H1 (cell line): ENCODE results near the gene NDUFS8. TPM values are rescaled to one million over a fixed set of nuclear protein-coding genes. Genes with fewer than 3 reads are reported as not detected.

Experiments used
- CTCF ChIA-PET: fragments of 300-600 bp; sonication (Branson Sonifier 250); formaldehyde crosslinking; loops from one replicate; lab custom pipeline; 2021; ENCODE audit not compliant: partially characterized antibody; lab: Charles Lee
- POLR2A ChIA-PET: fragments of 300-600 bp; sonication (Branson Sonifier 250); formaldehyde crosslinking; loops from one replicate; lab custom pipeline; 2021; ENCODE audit warnings: inconsistent platforms; ENCODE audit not compliant: partially characterized antibody; lab: Charles Lee
- DNase-seq, 2 experiments: peaks; one replicate each; pipeline versions ENCODE4 v3.0.0 to v3.0.0-alpha.2; 2010 to 2022; ENCODE audit warnings: low spot score in 2 of 2, low read depth in 1 of 2, mixed read lengths in 1 of 2
- FAIRE-seq: peaks from 2 replicates; lab custom pipeline; 2011; peaks lifted over from hg19 to GRCh38; lab: Jason Lieb, UNC
- H2AFZ ChIP-seq: 2 replicates; pipeline ENCODE4 v1.8.1; 2012; ENCODE audit warnings: low read length, inconsistent platforms
- H2AK5ac ChIP-seq: 2 replicates; pipeline ENCODE4 v1.6.1; 2013; ENCODE audit warnings: low read depth, low read length
- H2BK120ac ChIP-seq: replicated peaks from 2 replicates; pipeline ENCODE3; 2013; ENCODE audit warnings: low read depth, low read length, inconsistent platforms
- H2BK12ac ChIP-seq: 2 replicates; pipeline ENCODE4 v1.6.1; 2013; ENCODE audit warnings: low read depth, low read length
- H2BK15ac ChIP-seq: 2 replicates; pipeline ENCODE4 v1.6.1; 2013; ENCODE audit warnings: low read length
- H2BK20ac ChIP-seq: 2 replicates; pipeline ENCODE4 v1.6.1; 2013; ENCODE audit warnings: low read length
- H2BK5ac ChIP-seq: 2 replicates; pipeline ENCODE4 v1.6.1; 2013; ENCODE audit warnings: low read depth, low read length
- H3K14ac ChIP-seq: 2 replicates; pipeline ENCODE4 v1.6.1; 2013; ENCODE audit warnings: inconsistent platforms; ENCODE audit not compliant: insufficient read length
- H3K18ac ChIP-seq: 2 replicates; pipeline ENCODE4 v1.6.1; 2013; ENCODE audit warnings: low read length; ENCODE audit errors: extremely low read depth
- H3K23ac ChIP-seq: 2 replicates; pipeline ENCODE4 v1.6.1; 2013; ENCODE audit warnings: inconsistent platforms; ENCODE audit not compliant: insufficient read length
- H3K23me2 ChIP-seq: 2 replicates; pipeline ENCODE4 v1.6.1; 2013; ENCODE audit warnings: low read depth, low read length
- H3K27ac ChIP-seq: 2 replicates; pipeline ENCODE4 v1.6.1; 2011; ENCODE audit warnings: low read depth, low read length, inconsistent platforms
- H3K27me3 ChIP-seq, 4 experiments: replicated peaks in 1 of 4; 1 replicate in 1 of 4; 2 replicates in 3 of 4; pipeline versions ENCODE4 v1.6.1 to v1.8.1; 2011 to 2013; ENCODE audit warnings: low read length in 3 of 4, mild to moderate bottlenecking in 3 of 4, inconsistent platforms in 2 of 4, mixed read lengths in 2 of 4, moderate library complexity in 1 of 4; ENCODE audit not compliant: control insufficient read depth in 3 of 4, insufficient read depth in 3 of 4; ENCODE audit errors: extremely low read depth in 1 of 4
- H3K36me3 ChIP-seq, 4 experiments: 2 replicates each; pipeline versions ENCODE4 v1.6.1 to v1.8.1; 2011 to 2013; ENCODE audit warnings: mild to moderate bottlenecking in 4 of 4, low read length in 3 of 4, moderate library complexity in 2 of 4, control low read depth in 1 of 4, inconsistent platforms in 1 of 4; ENCODE audit not compliant: insufficient read depth in 4 of 4, control insufficient read depth in 2 of 4
- H3K4ac ChIP-seq: replicated peaks from 2 replicates; pipeline ENCODE3; 2013; ENCODE audit warnings: low read length, low read depth, mixed read lengths, inconsistent platforms; ENCODE audit not compliant: insufficient read length
- H3K4me1 ChIP-seq, 4 experiments: replicated peaks in 1 of 4; 1 replicate in 1 of 4; 2 replicates in 3 of 4; pipeline versions ENCODE4 v1.6.1 to v1.8.1; 2011 to 2013; ENCODE audit warnings: low read length in 3 of 4, inconsistent platforms in 2 of 4, mixed read lengths in 1 of 4; ENCODE audit not compliant: insufficient read depth in 4 of 4, control insufficient read depth in 3 of 4
- H3K4me2 ChIP-seq, 2 experiments: 2 replicates each; pipeline versions ENCODE4 v1.6.1 to v1.8.1; 2011 to 2013; ENCODE audit warnings: low read depth in 2 of 2, low read length in 2 of 2, control low read depth in 1 of 2, inconsistent platforms in 1 of 2, mild to moderate bottlenecking in 1 of 2; ENCODE audit not compliant: insufficient read depth in 1 of 2
- H3K4me3 ChIP-seq, 4 experiments: fragments of 200-600, 300-600 bp in 1 of 4; sonication (generic), shearing (Covaris generic), sonication (Bioruptor Twin) in 1 of 4; 2 replicates each; pipeline versions ENCODE4 v1.5.1 to v1.8.1; 2011 to 2016; ENCODE audit warnings: low read length in 4 of 4, low read depth in 3 of 4, control low read depth in 2 of 4, inconsistent platforms in 2 of 4, mild to moderate bottlenecking in 2 of 4, mixed read lengths in 1 of 4, moderate library complexity in 1 of 4; ENCODE audit not compliant: insufficient read depth in 2 of 4; ENCODE audit errors: extremely low read depth in 1 of 4
- H3K56ac ChIP-seq: replicated peaks from 2 replicates; pipeline ENCODE3; 2013; ENCODE audit warnings: low read depth, mild to moderate bottlenecking, mixed read lengths, low read length, inconsistent platforms; ENCODE audit not compliant: insufficient read length
- H3K79me1 ChIP-seq: 2 replicates; pipeline ENCODE4 v1.6.1; 2013; ENCODE audit warnings: low read depth, low read length, control low read depth
- H3K79me2 ChIP-seq, 2 experiments: 2 replicates each; pipeline versions ENCODE4 v1.6.1 to v1.8.1; 2012 to 2013; ENCODE audit warnings: low read length in 2 of 2, mild to moderate bottlenecking in 2 of 2, inconsistent platforms in 1 of 2; ENCODE audit not compliant: insufficient read depth in 2 of 2, control insufficient read depth in 1 of 2
- H3K9ac ChIP-seq, 4 experiments: replicated peaks in 1 of 4; 1 replicate in 1 of 4; 2 replicates in 3 of 4; pipeline versions ENCODE4 v1.6.1 to v1.8.1; 2011 to 2013; ENCODE audit warnings: low read depth in 3 of 4, low read length in 3 of 4, control low read depth in 2 of 4, mild to moderate bottlenecking in 2 of 4, moderate library complexity in 2 of 4, inconsistent platforms in 1 of 4; ENCODE audit errors: extremely low read depth in 1 of 4
- H3K9me3 ChIP-seq, 2 experiments: 2 replicates each; pipeline versions ENCODE4 v1.6.1 to v1.8.1; 2012 to 2013; ENCODE audit warnings: mild to moderate bottlenecking in 2 of 2, moderate library complexity in 2 of 2, control low read depth in 1 of 2, inconsistent platforms in 1 of 2, low read depth in 1 of 2, low read length in 1 of 2, mixed read lengths in 1 of 2; ENCODE audit not compliant: insufficient read depth in 2 of 2
- H4K20me1 ChIP-seq, 2 experiments: replicated peaks in 1 of 2; 2 replicates each; pipeline versions ENCODE3 to v1.8.1; 2011 to 2013; ENCODE audit warnings: inconsistent platforms in 2 of 2, low read length in 2 of 2, mild to moderate bottlenecking in 1 of 2; ENCODE audit not compliant: insufficient read depth in 2 of 2, control insufficient read depth in 1 of 2
- H4K5ac ChIP-seq: 2 replicates; pipeline ENCODE4 v1.6.1; 2013; ENCODE audit warnings: low read length, low read depth, mixed read lengths, inconsistent platforms; ENCODE audit not compliant: insufficient read length
- H4K8ac ChIP-seq: 2 replicates; pipeline ENCODE4 v1.8.0; 2013; ENCODE audit warnings: mild to moderate bottlenecking, moderate library complexity, low read length, inconsistent platforms; ENCODE audit not compliant: insufficient read depth; ENCODE audit errors: extremely low read depth
- H4K91ac ChIP-seq: replicated peaks from 2 replicates; pipeline ENCODE3; 2013; ENCODE audit warnings: low read length, mixed read lengths, inconsistent platforms; ENCODE audit not compliant: insufficient read length
- ASH2L ChIP-seq: fragments of 200-600, 300-600 bp; sonication (generic); IDR thresholded peaks from one replicate; pipeline ENCODE4 v1.7.1; 2017; ENCODE audit warnings: low read length
- BACH1 ChIP-seq: IDR thresholded peaks from 2 replicates; pipeline ENCODE4 v1.6.1; 2012; ENCODE audit warnings: low read length, improper control_type of control experiment
- CHD1 ChIP-seq: IDR thresholded peaks from 2 replicates; pipeline ENCODE4 v1.6.1; 2012; ENCODE audit warnings: low read depth, low read length, improper control_type of control experiment
- CREB1 ChIP-seq: IDR thresholded peaks from 2 replicates; pipeline ENCODE4 v1.6.1; 2012; ENCODE audit warnings: inconsistent platforms
- GABPA ChIP-seq: IDR thresholded peaks from 2 replicates; pipeline ENCODE4 v1.6.1; 2011; ENCODE audit warnings: mild to moderate bottlenecking, low read length, moderate library complexity, borderline replicate concordance; ENCODE audit not compliant: insufficient read depth
- RAD21 ChIP-seq, 2 experiments: IDR thresholded peaks in 1 of 2; conservative IDR thresholded peaks in 1 of 2; 2 replicates each; pipeline ENCODE4 v1.6.1; 2011; ENCODE audit warnings: low read depth in 2 of 2, low read length in 2 of 2, improper control_type of control experiment in 1 of 2, inconsistent platforms in 1 of 2, mild to moderate bottlenecking in 1 of 2, moderate library complexity in 1 of 2
- SRF ChIP-seq: IDR thresholded peaks from 2 replicates; pipeline ENCODE4 v1.6.1; 2011; ENCODE audit warnings: mild to moderate bottlenecking, low read depth, low read length, moderate library complexity
- WGBS, 2 experiments: shearing (Covaris generic) in 1 of 2; methylation state at CpG; one replicate each; pipeline versions ENCODE4 v1.1.6 to v1.1.7; 2013 to 2015; ENCODE audit warnings: low lambda C conversion rate in 2 of 2, mixed read lengths in 2 of 2, inconsistent platforms in 1 of 2, low coverage in 1 of 2, missing lambda C conversion rate in 1 of 2; ENCODE audit not compliant: insufficient replicate concordance in 2 of 2, insufficient coverage in 1 of 2, insufficient read length in 1 of 2; ENCODE audit errors: extremely low coverage in 1 of 2, missing lambda C conversion rate in 1 of 2; 5-methylcytosine and 5-hydroxymethylcytosine counted together
- polyA plus RNA-seq, 7 experiments: library from polyadenylated mRNA; depleted of rRNA in 3 of 7; stranded (reverse) in 5 of 7; unstranded in 2 of 7; fragments of >200 nt in 5 of 7; fragments of 200-250 nt in 2 of 7; gene quantifications; 1 replicate in 5 of 7; 2 replicates in 1 of 7; 4 replicates in 1 of 7; pipeline versions ENCODE4 v1.2.1 to v1.2.3, GENCODE V29; 2011 to 2013; ENCODE audit warnings: missing spikeins in 2 of 7, mixed read lengths in 2 of 7
- total RNA-seq: library from RNA; stranded (reverse); fragmentation: NEBNext Ultra II Directional; extraction: Animal tissue kit (Norgen Biotek cat#: 25700); gene quantifications from 2 replicates; pipeline ENCODE4 v1.2.1, GENCODE V29; 2021
- TF ChIP-seq, protein P1 (sequence below): IDR thresholded peaks from 2 replicates; pipeline ENCODE4 v1.6.1; 2012; ENCODE audit warnings: inconsistent platforms

Gene NDUFS8
- total and polyA plus RNA-seq, 2 of the 8 experiments (the other 6 are each of a cell fraction or from before 2014, with no cell fraction given): 182 to 291 TPM

DNA sequence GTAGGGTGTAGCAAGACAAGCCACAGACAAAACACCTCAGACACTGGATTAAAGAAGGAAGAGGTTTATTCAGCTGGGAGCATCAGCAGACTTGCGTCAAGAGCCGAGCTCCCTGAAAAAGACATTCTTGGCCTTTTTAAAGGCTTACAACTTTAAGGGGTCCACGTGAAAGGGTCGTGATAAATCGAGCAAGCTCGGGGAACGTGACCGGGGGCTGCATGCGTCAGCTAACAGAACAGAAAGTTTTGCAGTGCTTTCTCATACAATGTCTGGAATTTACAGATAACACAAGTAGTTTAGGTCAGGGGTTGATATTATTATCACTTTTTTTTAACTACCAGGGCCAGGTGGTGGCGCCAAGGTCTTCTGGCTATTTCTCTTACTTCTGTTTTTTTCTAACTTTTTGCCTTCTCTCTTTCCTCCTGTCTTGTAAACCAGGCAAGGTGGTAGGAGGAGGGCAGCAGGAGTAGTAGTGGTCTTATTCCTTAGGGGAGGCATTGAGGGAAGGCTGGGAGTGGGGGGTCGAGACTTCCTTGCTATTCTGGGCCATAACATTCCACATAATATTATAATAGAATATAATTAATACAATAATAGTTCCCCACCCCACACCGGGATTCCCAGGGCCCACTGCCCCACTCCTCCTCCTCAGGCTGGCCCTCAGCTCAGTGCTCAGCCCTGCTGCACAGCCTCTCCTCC, 20.9 kb upstream of the NDUFS8 start:
- Histone ChIP-seq H2BK12ac (peak overlapping the region; percentile 68; the same call in 1 of the 2 replicates), H3K56ac (no peak overlapping the region), H3K27me3 (no peaks in the 10 kb centered on the region), H4K8ac (peak overlapping the region; percentile 43; the same call in 1 of the 2 replicates), H4K91ac (peak overlapping the region; percentile 97), H3K79me1 (no peaks in the 10 kb centered on the region), H3K4me3 (no peak overlapping the region), H3K27ac (no peak overlapping the region), H3K14ac (no peak overlapping the region), H3K4ac (peak overlapping the region; percentile 28), H3K9ac (no peak overlapping the region), H2AK5ac (no peak overlapping the region), H4K20me1 (no peaks in the 10 kb centered on the region), H2BK5ac (peak overlapping the region; percentile 63; the same call in 1 of the 2 replicates), H3K23me2 (no peaks in the 10 kb centered on the region; the same call in 1 of the 2 replicates), H3K9me3 (no peaks in the 10 kb centered on the region), H2BK15ac (0 out of 2 replicates have a peak overlapping the region, but pooled peaks have one; percentile 61), H3K36me3 (no peaks in the 10 kb centered on the region), H3K23ac (no peak overlapping the region), H3K4me2 (no peak overlapping the region; a peak in 1 of 4 replicates), H3K4me1 (peaks cover 0 to 19% (median 12%) of the 10 kb centered on the region in 4 experiments; a peak in 6 of 7 replicates), H3K79me2 (no peaks in the 10 kb centered on the region), H2BK120ac (no peak overlapping the region), H3K18ac (peak overlapping the region; percentile 52), H2BK20ac (no peak overlapping the region), H2AFZ (no peak overlapping the region), H4K5ac (peak overlapping the region; percentile 35)
- POLR2A ChIA-PET: interaction anchor here (1.0 to 3.3 kb wide), 7 partner anchors 11 to 43 kb away, joined by 3 to 17 read pairs (median 4); no protein-coding TSS in a partner anchor
- WGBS, 2 experiments: 84% methylated on average over 12 of the region's 12 CpGs; no CpG with 5 or more reads in 1 of the 2 experiments
- CTCF ChIA-PET: interaction anchor here (0.7 to 4.6 kb wide), 12 partner anchors 11 to 202 kb away, joined by 3 to 40 read pairs (median 4); partner anchors contain the start of gene NDUFS8
- no peak for DNase-seq
- FAIRE-seq: no peak
- TF ChIP-seq RAD21 (IDR thresholded peaks at IDR 0.05 in 1 of 2, conservative IDR thresholded peaks at IDR 0.05 in 1 of 2; ENCODE audit: low read depth in 2 of 2, low read length in 2 of 2) (peak; percentile 34 to 40; a peak in 3 of 4 replicates), ASH2L (no peak), BACH1 (no peak), CREB1 (no peak), GABPA (no peak), CHD1 (no peak), SRF (no peak)
- TF ChIP-seq, protein P1, sequence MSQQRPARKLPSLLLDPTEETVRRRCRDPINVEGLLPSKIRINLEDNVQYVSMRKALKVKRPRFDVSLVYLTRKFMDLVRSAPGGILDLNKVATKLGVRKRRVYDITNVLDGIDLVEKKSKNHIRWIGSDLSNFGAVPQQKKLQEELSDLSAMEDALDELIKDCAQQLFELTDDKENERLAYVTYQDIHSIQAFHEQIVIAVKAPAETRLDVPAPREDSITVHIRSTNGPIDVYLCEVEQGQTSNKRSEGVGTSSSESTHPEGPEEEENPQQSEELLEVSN: no peak
